VCaP (cell line): ENCODE results near the gene CACNB3.
A peak's percentile ranks its signal among the peaks of the same experiment; 100 is the strongest.

Source experiments
- H3K27ac ChIP-seq: fragments of 450-650 bp; 2 replicates; pipeline ENCODE4 v1.5.1; 2017
- CTCF ChIP-seq: fragments of 450-650 bp; conservative IDR thresholded peaks from 2 replicates; pipeline ENCODE4 v1.5.1; 2017; ENCODE audit warnings: mild to moderate bottlenecking, moderate library complexity

Gene CACNB3

GRCh38 chr12:48789858-48790326 lies 28.4 kb upstream of the CACNB3 start:
- TF ChIP-seq CTCF = no peak

GRCh38 chr12:48793696-48794095 lies 24.6 kb upstream of the CACNB3 start:
- no peak overlapping the region for H3K27ac ChIP-seq
- no peak for TF ChIP-seq CTCF

More at GRCh38 chr12:48789858-48790326, 28.4 kb upstream of the CACNB3 start:
- H3K27ac ChIP-seq = peak overlapping the region; percentile 98

GRCh38 chr12:48794870-48795269 lies 23.4 kb upstream of the CACNB3 start:
- no peak overlapping the region for H3K27ac ChIP-seq
- TF ChIP-seq CTCF = no peak

GRCh38 chr12:48795550-48796455 lies 22.5 kb upstream of the CACNB3 start:
- TF ChIP-seq CTCF = peak; percentile 95
- H3K27ac ChIP-seq = no peak overlapping the region

GRCh38 chr12:48796976-48797375 lies 21.3 kb upstream of the CACNB3 start:
- no peak overlapping the region for H3K27ac ChIP-seq
- no peak for TF ChIP-seq CTCF

GRCh38 chr12:48800457-48800856 lies 17.8 kb upstream of the CACNB3 start:
- no peak for TF ChIP-seq CTCF
- H3K27ac ChIP-seq = no peak overlapping the region

- no peak for TF ChIP-seq CTCF
Measured at GRCh38 chr12:48800971-48801370, 17.3 kb upstream of the CACNB3 start.

More at GRCh38 chr12:48800971-48801370, 17.3 kb upstream of the CACNB3 start:
- H3K27ac ChIP-seq = no peak overlapping the region
